GM12865 (cell line): Measurements from ENCODE around the gene ZNF398.

Experiments
- DNase-seq: peaks from one replicate; pipeline ENCODE4 v3.0.0; 2010; ENCODE audit warnings: low read depth
- H3K4me3 ChIP-seq: 2 replicates; pipeline ENCODE4 v1.5.1; 2011; ENCODE audit warnings: mild to moderate bottlenecking, low read depth, low read length, control low read depth
- CTCF ChIP-seq: IDR thresholded peaks from 2 replicates; pipeline ENCODE4 v1.5.1; 2011; ENCODE audit warnings: low read length, control low read depth, low read depth, inconsistent platforms; ENCODE audit not compliant: insufficient read depth; ENCODE audit errors: missing control alignments

The ZNF398 gene

GRCh38 chr7:149109969-149110368 lies 37.3 kb upstream of the ZNF398 start:
- H3K4me3 ChIP-seq = no peak overlapping the region
- TF ChIP-seq CTCF = no peak
- no peak for DNase-seq

GRCh38 chr7:149125189-149125862 lies 21.9 kb upstream of the ZNF398 start:
- no peak for DNase-seq
- H3K4me3 ChIP-seq = peak overlapping the region; percentile 69
- TF ChIP-seq CTCF = no peak

- peak within 1 kb of the TSS; percentile 69 for H3K4me3 ChIP-seq
- TF ChIP-seq CTCF = peak; percentile 93
- peak; percentile 98 for DNase-seq
Observed at GRCh38 chr7:149125863-149126661, 21.2 kb upstream of the ZNF398 start, which contains the start of gene ZNF425. Gene ZNF425, minus strand, starts transcription at chr7:149126324. Its CDS starts 111 bp downstream, at chr7:149126213.

GRCh38 chr7:149126662-149127266 lies 20.5 kb upstream of the ZNF398 start:
- no peak for TF ChIP-seq CTCF
- H3K4me3 ChIP-seq = peak overlapping the region; percentile 69
- DNase-seq = peak; percentile 81

- no peak for TF ChIP-seq CTCF
- H3K4me3 ChIP-seq = no peak overlapping the region
- no peak for DNase-seq
Observed at GRCh38 chr7:149130572-149131198, 16.6 kb upstream of the ZNF398 start.

- no peak for DNase-seq
Observed at GRCh38 chr7:149133028-149133710, 14.1 kb upstream of the ZNF398 start.

More at GRCh38 chr7:149133028-149133710, 14.1 kb upstream of the ZNF398 start:
- no peak for TF ChIP-seq CTCF
- no peak overlapping the region for H3K4me3 ChIP-seq
